ENCODE results near the gene GZMB.
"Not testable (repeated sequence)": the region's sequence is repeated elsewhere in the genome, so short reads cannot be mapped to it uniquely, and the experiment has no call there.

The GZMB gene, protein sequence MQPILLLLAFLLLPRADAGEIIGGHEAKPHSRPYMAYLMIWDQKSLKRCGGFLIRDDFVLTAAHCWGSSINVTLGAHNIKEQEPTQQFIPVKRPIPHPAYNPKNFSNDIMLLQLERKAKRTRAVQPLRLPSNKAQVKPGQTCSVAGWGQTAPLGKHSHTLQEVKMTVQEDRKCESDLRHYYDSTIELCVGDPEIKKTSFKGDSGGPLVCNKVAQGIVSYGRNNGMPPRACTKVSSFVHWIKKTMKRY

DNA sequence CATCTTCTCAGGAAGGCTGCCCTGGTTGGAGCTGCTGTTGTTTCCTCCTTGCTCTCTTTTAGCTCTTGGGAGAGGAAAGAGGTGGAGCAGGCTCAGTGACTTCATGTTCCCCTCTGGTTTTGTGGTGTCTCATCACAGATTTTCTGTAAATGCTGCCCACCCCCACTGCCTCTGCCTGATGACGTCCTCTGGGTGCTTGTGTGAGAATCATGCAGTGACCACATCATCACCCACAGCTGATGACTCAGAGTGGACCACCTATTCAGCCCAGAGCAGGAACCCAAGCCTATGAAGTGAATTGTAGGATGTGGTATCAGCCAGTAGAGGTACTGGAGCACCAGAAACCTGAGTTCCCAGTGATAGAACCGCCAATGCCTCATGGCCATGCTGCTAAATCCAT, at the start of gene GZMB:
Gene GZMB (minus strand): TSS at position 33 of the 400 bp plus-strand sequence. CDS start 30 bp downstream, at position 3.
- DNase-seq (ENCODE audit: low read depth in 2 of 3, low spot score in 2 of 3), result peak in 2 of 3 experiments; percentile 75 to 77

DNA sequence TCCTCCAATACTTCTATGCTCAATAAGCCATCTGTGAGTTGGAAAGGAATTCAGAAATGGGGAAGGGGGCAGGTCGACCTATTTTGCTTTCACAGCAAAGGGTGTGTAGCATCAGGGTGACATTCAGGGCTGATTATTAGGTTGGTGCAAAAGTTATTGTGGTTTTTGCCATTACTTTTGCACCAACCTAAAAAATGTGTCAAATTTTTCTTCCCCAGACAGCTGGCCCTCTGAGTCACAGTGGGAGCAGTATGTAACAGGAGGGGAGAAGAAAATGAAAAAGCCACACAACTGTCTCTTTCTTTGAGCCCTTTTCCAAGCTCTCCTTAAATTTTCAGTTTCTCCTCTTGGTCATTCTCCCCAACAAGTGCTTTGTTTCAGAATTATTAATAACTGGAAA, 47.1 kb upstream of the GZMB start:
- DNase-seq (ENCODE audit: low read depth in 2 of 3, low spot score in 2 of 3), result no peak

GRCh38 chr14:24680516-24680915, 46.5 kb upstream of the GZMB start:
- no peak for DNase-seq (ENCODE audit: low read depth in 2 of 3, low spot score in 2 of 3)

DNA sequence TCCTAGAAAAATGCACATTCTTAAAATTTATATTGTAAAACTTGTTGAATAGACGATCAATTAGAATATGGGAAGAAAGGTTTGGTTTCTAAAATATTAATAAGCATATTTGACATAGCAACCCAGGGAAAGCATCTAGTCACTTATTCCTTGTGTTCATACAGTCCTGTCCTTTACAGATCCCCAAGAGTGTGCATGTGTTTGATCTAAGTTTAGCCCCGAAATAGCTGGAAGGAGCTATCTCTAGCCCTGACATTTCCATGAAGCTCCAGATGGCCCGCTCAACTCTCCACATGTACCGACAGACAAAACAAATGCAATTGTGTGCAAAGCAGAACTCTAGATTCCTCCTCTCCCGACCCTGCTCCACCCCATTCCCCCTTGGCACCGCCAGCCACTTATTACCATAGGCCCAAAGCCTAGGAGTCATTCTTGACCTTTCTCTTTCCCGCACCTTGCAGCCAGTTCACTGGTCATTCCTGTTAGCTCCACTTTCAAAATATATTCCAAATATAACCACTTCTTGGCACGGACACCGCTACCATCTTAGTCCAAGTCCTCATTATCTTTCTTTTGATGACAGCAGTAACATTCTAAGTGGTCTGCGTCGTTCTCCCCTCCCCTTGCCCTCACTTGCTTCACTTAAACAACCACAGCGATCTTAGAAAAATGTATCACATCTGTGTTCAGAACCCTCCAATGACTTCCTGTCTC, 45.4 kb upstream of the GZMB start:
- no peak for DNase-seq (ENCODE audit: low read depth in 2 of 3, low spot score in 2 of 3)

DNA sequence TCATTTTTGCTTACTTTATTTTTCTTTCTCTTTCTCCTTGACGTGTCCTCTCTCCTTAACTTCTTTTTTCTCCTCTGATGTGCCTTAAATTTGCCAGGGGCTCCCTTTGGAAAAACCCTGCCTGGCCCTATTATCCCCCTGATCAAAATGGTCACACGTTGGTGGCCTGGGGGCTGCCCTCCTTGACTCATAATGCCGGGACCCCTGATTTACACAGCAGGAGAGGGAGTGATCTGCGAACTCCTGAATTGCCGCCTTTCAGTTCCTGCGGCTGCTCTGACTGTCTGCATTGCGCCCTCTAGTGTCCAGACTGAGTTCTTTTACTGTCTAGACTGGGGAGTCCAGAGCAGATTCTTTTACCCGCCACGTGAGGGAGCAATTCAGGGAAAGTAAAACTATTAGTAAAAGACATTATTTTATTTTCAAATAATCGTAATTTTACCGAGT, 44.8 kb upstream of the GZMB start:
- no peak for DNase-seq (ENCODE audit: low read depth in 2 of 3, low spot score in 2 of 3)

- no peak for DNase-seq (ENCODE audit: low read depth in 2 of 3, low spot score in 2 of 3)
These were observed 44.0 kb upstream of the GZMB start for GRCh38 chr14:24677956-24678355.

DNA sequence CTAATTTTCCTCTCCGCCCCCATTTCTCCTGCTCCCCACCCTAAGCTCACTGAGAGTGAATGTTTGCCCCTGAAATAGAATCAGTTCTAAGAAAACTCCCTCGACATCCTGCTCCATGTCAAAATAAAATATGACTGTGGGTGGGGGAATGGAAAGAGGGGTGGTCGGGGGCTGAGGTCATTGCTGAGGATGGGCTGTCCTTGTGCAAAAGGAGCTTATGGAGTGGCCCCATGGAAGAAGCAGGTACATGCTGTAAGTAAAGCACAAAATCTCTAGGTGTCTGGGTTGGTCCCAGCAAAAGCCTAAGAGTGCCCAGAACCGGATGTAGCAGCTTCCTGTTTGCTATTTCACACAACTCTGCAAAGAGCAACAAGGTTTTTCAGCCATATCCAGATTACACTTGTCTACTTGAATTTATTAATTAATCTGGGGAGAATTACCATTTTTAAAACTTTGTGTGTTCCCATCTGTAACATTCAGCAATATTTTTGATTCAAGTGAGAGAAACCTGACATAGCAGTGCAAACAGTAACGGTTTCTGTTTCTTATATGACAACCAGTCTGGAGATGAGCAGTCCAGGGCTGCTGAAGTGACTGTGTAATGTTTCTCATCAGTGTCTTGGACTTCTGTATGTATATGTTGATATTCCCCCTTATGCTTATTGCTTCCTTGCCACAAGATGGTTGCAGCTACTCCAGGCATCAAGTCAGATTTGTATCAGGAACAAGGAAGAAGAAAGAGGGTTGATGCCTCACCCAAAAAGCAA, 40.4 kb upstream of the GZMB start:
- no peak for DNase-seq (ENCODE audit: low read depth in 2 of 3, low spot score in 2 of 3)

DNA sequence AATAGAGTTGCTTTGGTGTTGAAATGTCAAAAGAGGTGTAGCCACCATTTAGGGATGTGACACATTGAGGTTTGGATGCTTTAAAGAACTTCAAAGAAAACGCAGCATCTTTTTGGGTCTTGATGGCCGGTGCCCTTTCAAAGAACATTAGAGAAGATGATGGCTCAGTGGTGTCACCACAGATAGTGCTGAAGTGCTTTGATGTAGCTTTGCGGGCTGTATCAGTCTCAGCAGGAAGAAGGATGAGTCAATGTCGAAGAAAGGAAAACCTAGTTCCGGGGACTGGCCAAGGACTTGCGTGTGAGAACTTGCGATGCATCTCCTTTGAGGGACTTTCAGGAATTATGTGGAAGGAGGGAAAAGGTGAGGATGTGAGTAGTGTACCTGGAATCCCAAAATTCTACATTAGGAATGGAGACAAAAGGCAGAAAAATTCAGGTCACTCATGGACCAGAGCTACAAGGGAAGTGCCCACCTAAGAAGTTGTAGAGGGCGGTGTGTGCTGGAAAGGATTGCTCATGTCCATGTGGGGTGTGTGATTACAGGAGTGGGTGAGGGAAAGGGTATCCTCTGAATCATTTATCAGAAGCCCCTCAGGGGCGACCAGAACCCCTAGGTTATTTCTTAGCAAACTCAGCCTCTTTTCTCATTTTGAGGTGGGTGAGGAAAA, 39.7 kb upstream of the GZMB start:
- no peak for DNase-seq (ENCODE audit: low read depth in 2 of 3, low spot score in 2 of 3)

- DNase-seq (ENCODE audit: low read depth in 2 of 3, low spot score in 2 of 3), result no peak
These were observed 39.1 kb upstream of the GZMB start for GRCh38 chr14:24673059-24673458.

- DNase-seq (ENCODE audit: low read depth in 2 of 3, low spot score in 2 of 3), result no peak
These were observed 36.6 kb upstream of the GZMB start for GRCh38 chr14:24670594-24670993.

DNA sequence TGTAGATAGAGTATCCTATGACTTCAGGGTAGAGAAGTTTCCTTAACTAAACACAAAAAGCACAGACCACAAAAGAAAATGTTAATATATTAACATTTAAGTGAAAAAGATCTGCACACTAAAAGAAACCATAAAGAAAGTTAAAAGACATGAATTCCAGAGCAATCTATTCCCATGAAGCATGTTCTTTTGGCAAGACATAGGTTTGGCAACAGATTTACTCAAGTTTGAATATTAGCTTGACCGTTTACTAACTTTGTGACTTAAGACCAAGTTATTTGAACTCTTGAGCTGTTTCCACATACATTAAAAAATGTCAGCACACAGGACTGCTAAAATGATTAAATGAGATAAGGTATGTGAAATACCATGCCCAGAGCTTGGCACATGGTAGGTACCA, 35.7 kb upstream of the GZMB start:
- DNase-seq (ENCODE audit: low read depth in 2 of 3, low spot score in 2 of 3), result no peak

DNA sequence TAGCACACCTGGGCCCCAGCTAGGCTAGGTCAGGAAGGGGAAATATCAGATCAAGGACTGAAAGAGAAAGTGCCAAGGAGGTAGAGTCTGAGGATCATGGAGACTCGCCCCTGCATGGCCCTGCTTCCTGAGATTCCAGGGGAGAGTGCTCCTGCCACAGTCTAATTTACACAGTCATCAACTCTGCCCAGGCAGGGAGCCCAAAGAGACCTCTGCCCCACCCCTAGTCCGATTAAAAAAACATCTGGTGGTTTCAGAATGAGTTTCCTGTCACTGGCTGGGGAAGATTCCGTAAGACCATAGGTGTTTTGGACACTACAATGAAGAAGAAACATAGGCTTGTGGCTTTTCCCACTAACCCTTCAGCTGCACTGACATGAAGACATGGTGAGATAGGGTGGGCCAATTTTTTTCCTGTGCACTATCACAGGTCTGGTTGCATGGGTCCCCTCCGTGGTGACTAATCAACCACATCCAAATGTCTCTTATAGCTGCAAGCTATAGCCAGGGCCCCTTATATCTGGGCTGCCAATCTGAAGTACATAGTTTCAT, 31.5 kb upstream of the GZMB start:
- no peak for DNase-seq (ENCODE audit: low read depth in 2 of 3, low spot score in 2 of 3)

DNA sequence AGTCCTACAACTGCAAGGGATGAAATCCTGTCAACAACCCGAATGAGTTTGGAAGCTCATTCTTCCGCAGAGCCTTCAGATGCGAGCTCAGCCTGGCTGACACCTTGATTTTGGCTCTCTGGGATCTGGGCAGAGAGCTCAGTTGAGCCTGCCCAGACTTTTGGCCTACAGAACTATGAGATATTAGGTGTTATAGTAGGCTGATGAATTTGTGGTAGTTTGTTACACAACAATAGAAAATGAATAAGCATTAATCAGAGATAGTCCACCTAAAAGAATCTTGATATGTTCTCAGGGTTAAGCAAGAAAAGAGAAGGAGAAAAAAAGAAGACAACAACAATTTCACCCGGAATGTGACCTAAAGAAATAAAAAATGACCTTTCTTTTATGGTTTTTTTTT, 30.4 kb upstream of the GZMB start:
- no peak for DNase-seq (ENCODE audit: low read depth in 2 of 3, low spot score in 2 of 3)

GRCh38 chr14:24662753-24663152, 28.8 kb upstream of the GZMB start:
- no peak for DNase-seq (ENCODE audit: low read depth in 2 of 3, low spot score in 2 of 3)

- no peak for DNase-seq (ENCODE audit: low read depth in 2 of 3, low spot score in 2 of 3)
These were observed 26.1 kb upstream of the GZMB start for GRCh38 chr14:24659916-24660570.

GRCh38 chr14:24648361-24648760, 14.4 kb upstream of the GZMB start:
- DNase-seq (ENCODE audit: low read depth in 2 of 3, low spot score in 2 of 3), result not testable (repeated sequence)

DNA sequence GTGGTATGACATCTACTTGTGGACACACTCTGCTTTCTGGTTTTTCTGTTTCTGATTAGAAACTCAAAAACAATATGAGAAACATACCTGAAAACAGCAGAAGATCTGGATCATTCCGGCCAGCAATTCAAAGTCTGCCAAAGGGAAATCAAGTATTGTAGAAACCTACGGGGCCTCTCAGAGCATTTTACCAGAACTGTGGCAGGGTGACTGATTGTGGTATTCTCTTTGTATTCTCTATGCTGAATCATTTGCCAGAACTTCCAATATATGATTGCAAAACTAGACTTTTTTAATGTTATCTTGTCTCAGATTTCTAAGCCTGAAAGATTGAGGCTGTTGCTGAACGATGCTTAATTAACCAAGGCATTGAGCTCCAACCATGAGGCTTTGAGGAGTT, 5.9 kb upstream of the GZMB start:
- DNase-seq (ENCODE audit: low read depth in 2 of 3, low spot score in 2 of 3), result no peak

- DNase-seq (ENCODE audit: low read depth in 2 of 3, low spot score in 2 of 3), result no peak
These were observed 5.3 kb upstream of the GZMB start for GRCh38 chr14:24639270-24639669.

DNA sequence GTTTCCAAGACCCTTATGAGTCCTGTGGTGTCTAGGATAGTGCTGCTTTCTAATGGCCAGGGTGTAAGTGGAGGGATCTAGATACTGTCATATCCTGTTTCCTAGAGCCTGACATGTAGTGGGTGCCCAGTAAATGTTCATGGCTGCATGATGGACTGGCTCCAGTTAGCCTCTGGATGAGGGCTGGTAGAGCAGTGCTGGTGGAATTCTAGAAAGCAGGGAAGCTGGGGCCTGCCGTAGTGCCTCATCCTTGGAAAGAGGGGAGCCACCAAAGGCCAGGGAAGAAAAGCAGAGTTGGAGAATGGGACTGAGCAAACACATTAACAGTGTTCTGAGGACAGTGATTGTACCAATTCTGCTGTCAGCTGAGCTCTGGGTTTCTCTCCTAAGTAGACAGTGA, 637 bp downstream of the GZMB start:
- DNase-seq (ENCODE audit: low read depth in 2 of 3, low spot score in 2 of 3), result no peak

- no peak for DNase-seq (ENCODE audit: low read depth in 2 of 3, low spot score in 2 of 3)
These were observed 1.2 kb downstream of the GZMB start for GRCh38 chr14:24632761-24633160.

DNA sequence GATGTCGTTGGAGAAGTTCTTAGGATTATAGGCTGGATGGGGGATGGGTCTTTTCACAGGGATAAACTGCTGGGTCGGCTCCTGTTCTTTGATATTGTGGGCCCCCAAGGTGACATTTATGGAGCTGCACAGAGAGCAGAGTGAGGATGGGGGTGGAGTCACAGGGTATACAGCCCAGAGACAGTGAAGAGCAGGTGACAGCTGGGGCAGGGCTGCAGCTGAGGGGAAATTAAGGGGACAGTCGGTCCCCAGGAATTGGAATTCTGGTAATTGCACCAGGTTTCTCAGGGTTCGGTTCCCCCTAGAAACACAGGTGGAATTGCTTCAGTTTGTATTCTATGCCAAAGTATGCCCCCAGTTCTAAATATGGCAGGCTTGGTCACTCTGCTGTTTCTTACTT, 1.7 kb downstream of the GZMB start:
- no peak for DNase-seq (ENCODE audit: low read depth in 2 of 3, low spot score in 2 of 3)
